Measurements from ENCODE around the gene ANK2.

The ANK2 gene

DNA sequence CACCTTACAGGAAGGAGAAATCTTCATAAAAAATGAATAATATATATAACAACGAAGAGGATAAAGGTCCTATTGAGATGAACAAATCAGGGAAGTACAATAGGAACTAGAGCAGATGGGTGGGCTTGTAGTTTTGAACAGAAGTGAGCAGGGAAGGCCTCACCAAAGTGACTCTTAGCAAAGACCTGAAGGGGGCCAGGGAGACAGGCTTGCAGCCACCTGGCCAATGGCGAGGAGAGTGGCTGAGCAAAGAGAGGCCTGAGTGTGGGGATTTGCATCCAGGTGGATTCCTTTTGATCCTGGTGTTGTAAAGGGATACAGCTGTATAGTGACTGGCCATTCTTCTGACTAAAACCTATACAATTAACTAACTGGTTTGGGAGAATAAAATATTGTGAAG, 358.0 kb downstream of the ANK2 start:
- H3K27ac Mint-ChIP-seq, result no peak overlapping the region
- no peak overlapping the region for H3K4me3 Mint-ChIP-seq
- H3K9me3 Mint-ChIP-seq, result no peaks in the 10 kb centered on the region
- H3K27me3 Mint-ChIP-seq (ENCODE audit: low read depth), result peaks cover 3% of the 10 kb centered on the region
- H3K4me1 Mint-ChIP-seq (ENCODE audit: low read depth), result peaks cover 7% of the 10 kb centered on the region
- no peaks in the 10 kb centered on the region for H3K36me3 Mint-ChIP-seq (ENCODE audit: low read depth)

DNA sequence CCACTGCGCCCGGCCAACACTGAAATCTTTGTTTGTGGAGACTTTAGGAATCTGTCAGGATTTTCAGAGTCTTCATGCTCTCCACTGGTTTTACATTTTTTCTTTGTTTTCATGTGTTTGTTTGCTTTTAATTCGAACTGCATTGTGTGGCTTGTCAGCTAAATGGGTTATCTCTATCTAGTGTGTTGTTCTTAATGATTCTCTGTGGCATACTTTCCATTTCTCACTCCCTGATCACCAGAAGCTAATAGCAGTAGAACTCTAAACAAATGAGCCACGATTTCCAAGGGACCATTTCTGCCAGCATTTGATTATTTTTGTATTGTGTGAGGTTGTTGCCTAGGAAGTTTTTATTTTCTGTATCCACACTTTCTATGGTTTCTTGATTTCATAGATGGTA, 359.7 kb downstream of the ANK2 start:
- Mint-ChIP-seq H3K4me1 (ENCODE audit: low read depth) (peaks cover 6% of the 10 kb centered on the region), H3K36me3 (ENCODE audit: low read depth) (no peaks in the 10 kb centered on the region), H3K9me3 (no peaks in the 10 kb centered on the region), H3K27ac (no peak overlapping the region), H3K4me3 (no peak overlapping the region), H3K27me3 (ENCODE audit: low read depth) (peaks cover 9% of the 10 kb centered on the region)

DNA sequence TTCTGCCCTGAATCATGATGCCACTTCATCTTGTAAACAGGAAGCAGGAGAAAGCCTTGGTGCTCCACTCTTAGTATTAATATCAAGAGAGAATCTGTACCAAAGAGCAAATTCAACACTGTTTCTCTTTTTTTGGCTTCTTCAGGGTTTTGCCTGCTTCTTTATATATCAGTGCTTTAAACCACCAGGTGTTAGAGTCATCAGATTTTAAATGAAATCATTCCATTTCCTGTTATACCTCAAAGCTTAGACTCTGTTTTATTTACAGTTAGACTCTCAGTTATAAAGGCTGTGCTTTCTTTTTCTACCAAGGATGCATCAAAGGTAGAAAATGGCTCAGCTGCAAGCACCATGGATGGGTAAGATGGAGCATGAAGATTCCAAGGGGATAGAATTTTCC, 361.2 kb downstream of the ANK2 start:
- H3K36me3 Mint-ChIP-seq (ENCODE audit: low read depth), result no peaks in the 10 kb centered on the region
- no peak overlapping the region for H3K27ac Mint-ChIP-seq
- no peaks in the 10 kb centered on the region for H3K9me3 Mint-ChIP-seq
- no peak overlapping the region for H3K4me3 Mint-ChIP-seq
- peaks cover 9% of the 10 kb centered on the region for H3K27me3 Mint-ChIP-seq (ENCODE audit: low read depth)
- H3K4me1 Mint-ChIP-seq (ENCODE audit: low read depth), result peaks cover 6% of the 10 kb centered on the region

DNA sequence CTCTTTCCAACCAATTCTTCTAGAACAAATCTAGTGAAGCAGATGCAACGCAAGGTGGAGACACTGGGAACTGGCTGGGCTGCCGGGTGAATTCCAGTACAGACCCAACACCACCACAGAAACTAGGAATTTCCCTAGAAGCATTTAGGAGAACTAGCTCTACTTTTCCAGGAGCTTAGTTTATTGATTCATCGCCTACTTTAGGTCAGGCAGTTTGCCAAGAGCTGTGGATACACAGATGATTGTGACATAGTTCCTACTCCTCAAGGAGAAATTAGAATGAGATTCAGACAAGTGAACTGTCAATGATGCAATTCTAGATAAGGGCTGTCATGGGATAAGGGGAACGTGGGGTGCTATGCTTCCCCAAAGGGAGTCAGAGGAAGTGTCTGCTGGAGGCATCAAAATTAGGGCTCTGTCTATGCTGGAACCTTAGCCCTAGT, 362.1 kb downstream of the ANK2 start:
- Mint-ChIP-seq H3K4me3 (no peak overlapping the region), H3K27me3 (ENCODE audit: low read depth) (peaks cover 9% of the 10 kb centered on the region), H3K9me3 (no peaks in the 10 kb centered on the region), H3K27ac (no peak overlapping the region), H3K36me3 (ENCODE audit: low read depth) (no peaks in the 10 kb centered on the region), H3K4me1 (ENCODE audit: low read depth) (peaks cover 6% of the 10 kb centered on the region)

DNA sequence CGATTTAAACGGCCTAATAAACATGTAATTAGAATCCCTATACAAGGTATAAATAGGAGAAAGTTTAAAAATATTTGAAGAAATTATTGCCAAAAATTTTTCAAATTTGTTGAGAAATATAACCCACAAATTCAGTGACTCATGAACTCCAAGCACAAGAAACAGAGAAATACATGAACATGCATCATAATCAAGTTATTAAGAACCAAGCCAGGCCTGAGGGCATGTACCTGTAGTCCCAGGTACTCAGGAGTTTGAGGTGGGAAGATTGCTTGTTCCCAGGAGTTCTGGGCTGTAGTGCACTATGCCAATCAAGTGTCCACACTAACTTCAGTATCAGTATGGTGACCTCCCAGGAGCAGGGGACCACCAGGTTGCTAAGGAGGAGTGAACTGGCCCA, 370.2 kb downstream of the ANK2 start:
- Mint-ChIP-seq H3K4me1 (ENCODE audit: low read depth) (no peaks in the 10 kb centered on the region), H3K36me3 (ENCODE audit: low read depth) (peaks cover 2% of the 10 kb centered on the region), H3K27ac (no peak overlapping the region), H3K4me3 (no peak overlapping the region), H3K27me3 (ENCODE audit: low read depth) (no peaks in the 10 kb centered on the region), H3K9me3 (peaks cover 36% of the 10 kb centered on the region)

DNA sequence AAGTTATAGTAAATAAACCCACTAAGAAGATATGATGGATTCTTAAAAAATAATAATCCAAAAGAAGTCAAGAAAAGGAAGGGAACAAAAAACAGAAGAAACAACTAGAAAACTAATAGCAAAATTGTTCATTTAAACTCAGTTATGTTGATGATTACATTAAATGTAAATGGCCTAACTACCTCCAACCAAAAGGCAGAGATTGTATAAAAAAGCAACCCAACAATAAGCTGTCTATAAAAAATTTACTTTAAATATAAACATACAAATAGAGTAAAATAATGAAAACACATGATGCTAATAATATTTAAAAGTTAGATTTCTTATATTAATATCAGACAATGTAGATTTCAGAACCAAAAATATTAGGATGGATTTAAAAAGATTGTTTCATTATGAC, 371.5 kb downstream of the ANK2 start:
- Mint-ChIP-seq H3K27me3 (ENCODE audit: low read depth) (no peaks in the 10 kb centered on the region), H3K4me1 (ENCODE audit: low read depth) (no peaks in the 10 kb centered on the region), H3K36me3 (ENCODE audit: low read depth) (peaks cover 2% of the 10 kb centered on the region)

DNA sequence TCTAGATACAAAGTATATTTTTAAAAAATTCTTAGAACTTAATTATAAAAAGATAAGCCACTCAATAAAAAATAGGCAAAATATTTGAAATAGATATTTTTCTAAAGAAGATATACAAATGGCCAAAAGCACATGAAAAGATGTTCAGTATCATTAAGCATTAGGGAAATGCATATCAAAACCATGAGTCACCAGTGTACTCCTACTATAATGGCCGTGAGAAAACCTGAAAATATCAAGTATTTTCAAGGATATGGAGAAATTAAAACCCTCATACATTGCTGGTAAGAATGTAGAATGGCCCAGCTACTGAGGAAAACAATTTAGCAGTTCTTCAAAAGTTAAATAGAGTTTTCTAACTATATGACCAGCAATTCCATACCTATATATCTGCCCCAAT, 374.2 kb downstream of the ANK2 start:
- no peak overlapping the region for H3K4me3 Mint-ChIP-seq
- H3K9me3 Mint-ChIP-seq, result peaks cover 31% of the 10 kb centered on the region
- H3K27me3 Mint-ChIP-seq (ENCODE audit: low read depth), result no peaks in the 10 kb centered on the region
- no peak overlapping the region for H3K27ac Mint-ChIP-seq
- H3K4me1 Mint-ChIP-seq (ENCODE audit: low read depth), result no peaks in the 10 kb centered on the region
- peaks cover 2% of the 10 kb centered on the region for H3K36me3 Mint-ChIP-seq (ENCODE audit: low read depth)

More for the DNA sequence above, 371.5 kb downstream of the ANK2 start:
- no peak overlapping the region for H3K27ac Mint-ChIP-seq
- peaks cover 39% of the 10 kb centered on the region for H3K9me3 Mint-ChIP-seq
- no peak overlapping the region for H3K4me3 Mint-ChIP-seq

DNA sequence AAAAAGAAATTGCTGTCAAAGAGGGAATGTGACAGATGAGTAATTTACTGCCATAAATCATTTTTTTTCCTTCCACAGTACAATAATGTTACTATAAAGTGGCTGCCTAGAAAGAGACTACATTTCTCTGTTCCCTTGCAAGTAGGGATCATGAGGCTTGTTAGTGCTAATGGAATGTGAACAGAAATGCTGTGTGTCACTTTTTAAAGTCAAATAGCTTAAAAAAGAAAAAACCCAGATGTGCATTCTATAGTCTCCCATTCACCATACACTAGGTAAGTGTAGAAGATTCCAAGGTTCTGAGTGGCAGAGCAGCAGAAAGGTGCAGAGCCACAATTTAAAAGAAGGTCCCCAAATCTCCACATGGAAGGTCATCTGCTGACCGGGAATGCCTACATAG, 383.7 kb downstream of the ANK2 start:
- H3K36me3 Mint-ChIP-seq (ENCODE audit: low read depth), result no peaks in the 10 kb centered on the region
- H3K9me3 Mint-ChIP-seq, result peaks cover 5% of the 10 kb centered on the region
- H3K4me3 Mint-ChIP-seq, result no peak overlapping the region

More for the DNA sequence above, 383.7 kb downstream of the ANK2 start:
- peaks cover 3% of the 10 kb centered on the region for H3K27me3 Mint-ChIP-seq (ENCODE audit: low read depth)
- H3K27ac Mint-ChIP-seq, result no peak overlapping the region
- peaks cover 9% of the 10 kb centered on the region for H3K4me1 Mint-ChIP-seq (ENCODE audit: low read depth)
